Right lobe of liver (tissue), 6 donors: ENCODE results near the gene TIMM44. TPM values are rescaled to one million over a fixed set of nuclear protein-coding genes. Genes with fewer than 3 reads are reported as not detected.
A peak's percentile ranks its signal among the peaks of the same experiment; 100 is the strongest.

Experiments used
- ATAC-seq, 4 donors: fragments of 200-7000 bp; cut with Tn5 transposase; one replicate each; pipeline ENCODE4 v1.9.1; 2020; ENCODE audit warnings: mild to moderate bottlenecking in 4 of 4, moderate library complexity in 4 of 4
- DNase-seq, 3 donors: peaks; one replicate each; pipeline ENCODE4 v3.0.0-alpha.2; 2020
- H3K27ac ChIP-seq, 3 donors: fragments of 200-600 bp; one replicate each; pipeline ENCODE4 v1.8.0; 2022
- H3K27me3 ChIP-seq, 2 donors: fragments of 200-600 bp; one replicate each; pipeline ENCODE4 v1.8.0; 2022
- H3K36me3 ChIP-seq, 4 donors: fragments of 200-600 bp; sonication (generic) in 1 of 4; one replicate each; pipeline versions ENCODE4 v1.5.1 to v1.8.0; 2017 to 2022; ENCODE audit warnings: control low read depth in 1 of 4
- H3K4me1 ChIP-seq, 4 donors: fragments of 200-600 bp; sonication (generic) in 1 of 4; one replicate each; pipeline versions ENCODE4 v1.5.1 to v1.8.0; 2017 to 2022; ENCODE audit warnings: control low read depth in 1 of 4
- H3K4me3 ChIP-seq, 3 donors: fragments of 200-600 bp; one replicate each; pipeline ENCODE4 v1.8.0; 2022
- H3K9me3 ChIP-seq, 4 donors: fragments of 200-600 bp; sonication (generic) in 1 of 4; one replicate each; pipeline versions ENCODE4 v1.5.1 to v1.8.0; 2017 to 2022; ENCODE audit warnings: control low read depth in 1 of 4
- CTCF ChIP-seq, 4 donors: fragments of 200-600 bp in 3 of 4; fragments of 450-650 bp in 1 of 4; IDR thresholded peaks; one replicate each; pipeline versions ENCODE4 v1.5.1 to v1.8.0; 2016 to 2022; ENCODE audit warnings: antibody characterized with exemption in 4 of 4, mild to moderate bottlenecking in 2 of 4
- POLR2A ChIP-seq: fragments of 450-650 bp; IDR thresholded peaks from one replicate; pipeline ENCODE4 v1.6.1; 2017; ENCODE audit warnings: antibody characterized with exemption, mild to moderate bottlenecking
- WGBS: methylation state at CpG from one replicate; pipeline ENCODE4 v1.1.6; 2018; ENCODE audit warnings: low coverage, low lambda C conversion rate; ENCODE audit not compliant: insufficient coverage; ENCODE audit errors: missing lambda C conversion rate; 5-methylcytosine and 5-hydroxymethylcytosine counted together
- intact Hi-C, 2 donors: fragments of 100-400 bp; cut with DNase I; formaldehyde crosslinking; loops; one replicate each; pipeline versions ENCODE4 v1.11.2 to v1.14.1; 2022
- total RNA-seq, 6 experiments: library from RNA; depleted of rRNA in 2 of 6; stranded (reverse); fragments of >200 nt in 2 of 6; fragmentation: NEBNext Ultra II Directional in 3 of 6; extraction: Animal tissue kit (Norgen Biotek cat#: 25700) in 3 of 6; gene quantifications; one replicate each; pipeline versions ENCODE4 v1.1.0 to v1.2.4, GENCODE V29; 2016 to 2023
- donor health status: DM: no; HTN: yes; CAD: no.
- donor health status: DM: no; HTN: no; CAD: no.
- donor health status: DM: no; HTN: no; CAD: no.
- donor health status: DM: no; HTN: yes; CAD: no.
- donor health status: DM: no; HTN: yes; CAD: no.

TIMM44 gene
- total RNA-seq, 6 experiments from 2014 or later: 26.1 to 41.7 (median 36.9) TPM

GRCh38 chr19:7968008-7968795 lies 24.7 kb upstream of the TIMM44 start:
- intact Hi-C loops: no loop called here
- 97% methylated on average over 4 of the region's 15 CpGs for WGBS
- no peak for ATAC-seq
- Histone ChIP-seq H3K27me3 (no peaks in the 10 kb centered on the region), H3K36me3 (peaks cover 0 to 29% (median 5%) of the 10 kb centered on the region in 4 donors), H3K4me3 (no peak overlapping the region), H3K9me3 (no peaks in the 10 kb centered on the region), H3K27ac (no peak overlapping the region), H3K4me1 (peaks cover 0 to 14% (median 4%) of the 10 kb centered on the region in 4 donors)
- TF ChIP-seq CTCF (IDR thresholded peaks at IDR 0.05) (no peak), POLR2A (no peak)
- no peak for DNase-seq

- 79% methylated on average over 11 of the region's 12 CpGs for WGBS
- H3K36me3 ChIP-seq: peaks cover 0 to 33% (median 5%) of the 10 kb centered on the region in 4 donors
- no peak for TF ChIP-seq POLR2A
- TF ChIP-seq CTCF (IDR thresholded peaks at IDR 0.05): no peak
- peaks cover 0 to 20% (median 9%) of the 10 kb centered on the region in 4 donors for H3K4me1 ChIP-seq
- no peak for ATAC-seq
- no peaks in the 10 kb centered on the region for H3K27me3 ChIP-seq
- H3K4me3 ChIP-seq: no peak overlapping the region
- no peak overlapping the region for H3K27ac ChIP-seq
- intact Hi-C loops: no loop called here
- no peaks in the 10 kb centered on the region for H3K9me3 ChIP-seq
- DNase-seq: no peak
These were observed 22.6 kb upstream of the TIMM44 start for GRCh38 chr19:7965921-7966665.

GRCh38 chr19:7965259-7965841 lies 21.9 kb upstream of the TIMM44 start:
- WGBS: 85% methylated on average over 11 of the region's 12 CpGs
- no peaks in the 10 kb centered on the region for H3K9me3 ChIP-seq
- DNase-seq (no peak), ATAC-seq (no peak)
- peaks cover 0 to 38% (median 5%) of the 10 kb centered on the region in 4 donors for H3K36me3 ChIP-seq
- no peak for TF ChIP-seq CTCF (IDR thresholded peaks at IDR 0.05)
- no peak for TF ChIP-seq POLR2A
- H3K4me1 ChIP-seq: peaks cover 0 to 20% (median 9%) of the 10 kb centered on the region in 4 donors
- intact Hi-C loops: no loop called here
- H3K27me3 ChIP-seq: no peaks in the 10 kb centered on the region
- H3K4me3 ChIP-seq: no peak overlapping the region
- no peak overlapping the region for H3K27ac ChIP-seq

GRCh38 chr19:7963566-7963965 lies 20.1 kb upstream of the TIMM44 start:
- DNase-seq (no peak), ATAC-seq (peak in 2 of 4 donors; percentile 8 to 16)
- intact Hi-C loops: no loop called here
- Histone ChIP-seq H3K27ac (no peak overlapping the region), H3K9me3 (no peaks in the 10 kb centered on the region), H3K36me3 (peaks cover 0 to 43% (median 5%) of the 10 kb centered on the region in 4 donors), H3K4me1 (peaks cover 0 to 20% (median 9%) of the 10 kb centered on the region in 4 donors), H3K4me3 (no peak overlapping the region), H3K27me3 (no peaks in the 10 kb centered on the region)
- TF ChIP-seq CTCF (IDR thresholded peaks at IDR 0.05): no peak
- TF ChIP-seq POLR2A: no peak
- 86% methylated on average over 9 of the region's 25 CpGs for WGBS
